RWPE2 (cell line): ENCODE measurements around the gene EVI2B.
A peak's percentile ranks its signal among the peaks of the same experiment; 100 is the strongest.

Experiments used
- ATAC-seq: fragments of 200-7000 bp; cut with Tn5 transposase; 3 replicates; pipeline ENCODE4 v1.9.1; 2021; ENCODE audit warnings: low read depth
- DNase-seq: peaks from one replicate; pipeline ENCODE4 v3.0.0-alpha.2; 2020; ENCODE audit warnings: low spot score
- H3K27ac ChIP-seq: fragments of 450-650 bp; 2 replicates; pipeline ENCODE4 v1.5.1; 2017; ENCODE audit warnings: mild to moderate bottlenecking; ENCODE audit not compliant: poor library complexity, severe bottlenecking
- H3K27me3 ChIP-seq: fragments of 250-450 bp; sonication (Bioruptor Pico); 2 replicates; pipeline ENCODE4 v1.5.1; 2021; ENCODE audit warnings: mild to moderate bottlenecking, moderate library complexity; ENCODE audit not compliant: insufficient read depth, poor library complexity, severe bottlenecking
- H3K36me3 ChIP-seq: fragments of 250-450 bp; sonication (Bioruptor Pico); 2 replicates; pipeline ENCODE4 v1.5.1; 2020; ENCODE audit warnings: low read depth, mild to moderate bottlenecking, moderate library complexity
- H3K4me1 ChIP-seq: fragments of 250-450 bp; sonication (Bioruptor Pico); 2 replicates; pipeline ENCODE4 v1.5.1; 2021; ENCODE audit warnings: mild to moderate bottlenecking, moderate library complexity; ENCODE audit not compliant: insufficient read depth, poor library complexity, severe bottlenecking
- H3K4me3 ChIP-seq: fragments of 250-450 bp; sonication (Bioruptor Pico); 2 replicates; pipeline ENCODE4 v1.5.1; 2021; ENCODE audit warnings: mild to moderate bottlenecking, moderate library complexity; ENCODE audit not compliant: severe bottlenecking
- H3K9me3 ChIP-seq: fragments of 250-450 bp; sonication (Bioruptor Pico); 2 replicates; pipeline ENCODE4 v1.5.1; 2021; ENCODE audit warnings: mild to moderate bottlenecking, moderate library complexity; ENCODE audit not compliant: severe bottlenecking
- TF ChIP-seq, protein P1 (sequence below): fragments of 450-650 bp; IDR thresholded peaks from one replicate; pipeline ENCODE4 v1.5.1; 2017; ENCODE audit warnings: mild to moderate bottlenecking, moderate library complexity; ENCODE audit not compliant: poor library complexity, severe bottlenecking

Gene EVI2B

DNA sequence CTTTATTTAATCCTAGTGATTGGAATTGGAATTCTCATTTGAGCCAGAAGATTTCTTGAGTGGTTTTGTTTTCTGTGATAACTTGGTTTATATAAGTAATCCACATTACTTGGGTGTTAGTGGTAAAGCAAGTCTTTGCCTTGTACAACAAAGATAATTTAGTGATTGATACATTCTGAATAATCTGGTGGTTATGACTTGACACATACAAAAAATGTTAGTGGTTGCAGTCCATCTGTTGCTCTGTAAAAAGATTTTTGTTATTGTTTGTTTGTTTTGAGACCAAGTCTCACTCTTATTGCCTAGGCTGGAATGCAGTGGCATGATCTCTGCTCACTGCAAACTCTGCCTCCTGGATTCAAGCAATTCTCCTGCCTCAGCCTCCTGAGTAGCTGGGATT, 30.0 kb downstream of the EVI2B start:
- TF ChIP-seq, protein P1, sequence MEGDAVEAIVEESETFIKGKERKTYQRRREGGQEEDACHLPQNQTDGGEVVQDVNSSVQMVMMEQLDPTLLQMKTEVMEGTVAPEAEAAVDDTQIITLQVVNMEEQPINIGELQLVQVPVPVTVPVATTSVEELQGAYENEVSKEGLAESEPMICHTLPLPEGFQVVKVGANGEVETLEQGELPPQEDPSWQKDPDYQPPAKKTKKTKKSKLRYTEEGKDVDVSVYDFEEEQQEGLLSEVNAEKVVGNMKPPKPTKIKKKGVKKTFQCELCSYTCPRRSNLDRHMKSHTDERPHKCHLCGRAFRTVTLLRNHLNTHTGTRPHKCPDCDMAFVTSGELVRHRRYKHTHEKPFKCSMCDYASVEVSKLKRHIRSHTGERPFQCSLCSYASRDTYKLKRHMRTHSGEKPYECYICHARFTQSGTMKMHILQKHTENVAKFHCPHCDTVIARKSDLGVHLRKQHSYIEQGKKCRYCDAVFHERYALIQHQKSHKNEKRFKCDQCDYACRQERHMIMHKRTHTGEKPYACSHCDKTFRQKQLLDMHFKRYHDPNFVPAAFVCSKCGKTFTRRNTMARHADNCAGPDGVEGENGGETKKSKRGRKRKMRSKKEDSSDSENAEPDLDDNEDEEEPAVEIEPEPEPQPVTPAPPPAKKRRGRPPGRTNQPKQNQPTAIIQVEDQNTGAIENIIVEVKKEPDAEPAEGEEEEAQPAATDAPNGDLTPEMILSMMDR = no peak
- no peak for DNase-seq
- H3K4me3 ChIP-seq = no peak overlapping the region
- H3K27ac ChIP-seq = no peak overlapping the region
- H3K36me3 ChIP-seq = peaks cover 15% of the 10 kb centered on the region; the same call in 1 of the 2 replicates
- no peak for ATAC-seq
- H3K9me3 ChIP-seq = no peaks in the 10 kb centered on the region
- H3K27me3 ChIP-seq = no peaks in the 10 kb centered on the region
- no peaks in the 10 kb centered on the region for H3K4me1 ChIP-seq

DNA sequence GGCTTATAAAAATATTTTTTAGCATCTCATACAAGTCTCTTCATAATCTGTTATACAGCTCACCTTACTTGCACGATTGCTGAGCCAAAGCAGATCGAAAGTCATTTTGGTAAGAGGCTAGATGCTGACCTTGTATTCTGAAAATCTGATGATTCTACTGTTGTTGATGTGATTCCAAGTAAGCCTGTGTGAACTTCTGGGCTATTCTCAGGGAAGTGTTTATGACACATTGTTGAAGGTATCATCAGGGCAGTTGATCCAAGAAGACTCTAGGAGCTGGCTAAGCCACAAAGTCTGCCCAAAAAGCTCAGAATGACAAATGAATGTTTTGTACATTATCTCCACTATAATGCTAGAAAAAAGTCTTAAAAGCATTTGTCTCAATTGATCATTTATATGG, 32.8 kb downstream of the EVI2B start:
- no peak for ATAC-seq
- Histone ChIP-seq H3K9me3 (no peaks in the 10 kb centered on the region), H3K4me3 (no peak overlapping the region), H3K27me3 (no peaks in the 10 kb centered on the region), H3K27ac (no peak overlapping the region), H3K4me1 (no peaks in the 10 kb centered on the region), H3K36me3 (peaks cover 35% of the 10 kb centered on the region)
- no peak for DNase-seq
- TF ChIP-seq, protein P1 = no peak

DNA sequence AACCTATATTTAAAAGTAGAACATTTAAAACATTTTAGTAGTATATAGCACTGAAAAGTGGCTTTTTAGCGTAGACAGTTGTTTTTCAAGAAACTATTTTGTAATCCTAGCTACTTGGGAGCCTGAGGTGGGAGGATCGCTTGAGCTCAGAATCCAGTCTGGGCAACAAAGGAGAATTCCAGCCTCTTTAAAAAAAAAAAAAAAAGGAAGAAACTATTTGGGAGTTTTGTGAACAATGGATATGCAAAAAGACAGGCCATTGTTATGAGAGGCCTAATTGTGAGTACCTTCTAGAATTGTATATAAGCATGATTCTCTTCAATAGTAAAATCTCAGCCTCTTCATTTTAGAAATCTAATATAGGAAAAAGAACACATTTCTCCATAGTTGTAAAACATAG, 34.5 kb downstream of the EVI2B start:
- no peak overlapping the region for H3K27ac ChIP-seq
- H3K9me3 ChIP-seq = no peaks in the 10 kb centered on the region
- H3K4me1 ChIP-seq = peaks cover 8% of the 10 kb centered on the region
- peaks cover 48% of the 10 kb centered on the region for H3K36me3 ChIP-seq
- ATAC-seq = no peak
- H3K27me3 ChIP-seq = no peaks in the 10 kb centered on the region
- TF ChIP-seq, protein P1 = no peak
- H3K4me3 ChIP-seq = no peak overlapping the region
- no peak for DNase-seq

DNA sequence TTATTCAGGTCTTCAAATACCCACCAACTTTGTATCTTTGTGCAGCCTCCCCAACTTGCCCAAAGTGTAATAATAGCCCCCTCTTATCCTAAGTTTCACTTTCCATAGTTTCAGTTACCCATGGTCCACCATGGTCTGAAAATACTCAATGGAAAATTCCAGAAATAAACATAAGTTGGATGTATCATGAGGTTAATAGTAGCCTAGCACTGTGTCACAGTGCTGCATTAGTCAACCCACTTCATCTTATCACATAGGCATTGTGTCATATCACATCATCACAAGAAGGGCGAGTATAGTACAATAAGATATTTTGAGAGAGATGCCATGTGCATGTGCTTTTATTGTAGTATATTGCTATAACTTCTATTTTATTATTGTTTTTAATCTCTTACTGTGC, 38.7 kb downstream of the EVI2B start:
- DNase-seq (no peak), ATAC-seq (no peak)
- peak overlapping the region; percentile 62 for H3K27ac ChIP-seq
- no peak overlapping the region for H3K4me3 ChIP-seq
- H3K9me3 ChIP-seq = no peaks in the 10 kb centered on the region
- H3K27me3 ChIP-seq = no peaks in the 10 kb centered on the region
- H3K4me1 ChIP-seq = peaks cover 20% of the 10 kb centered on the region
- TF ChIP-seq, protein P1 = no peak
- peaks cover 69% of the 10 kb centered on the region for H3K36me3 ChIP-seq

DNA sequence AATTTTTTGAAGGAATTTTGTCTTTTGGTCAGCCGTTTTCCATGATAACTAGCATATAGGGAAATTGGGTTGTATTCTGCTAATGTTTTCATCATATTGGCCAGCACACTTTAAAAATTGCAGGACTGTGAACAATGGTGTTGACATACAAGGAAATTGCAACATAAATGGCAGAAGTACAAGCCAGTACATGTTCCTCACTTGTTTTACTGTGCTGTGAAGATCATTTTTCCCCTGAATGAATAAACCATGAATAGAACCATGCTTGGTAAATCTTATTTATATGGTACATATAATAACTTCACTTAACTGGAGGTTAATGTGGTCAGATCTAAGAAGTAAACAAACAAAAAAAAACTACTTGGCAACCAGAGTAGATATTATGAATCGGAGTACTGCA, 39.6 kb downstream of the EVI2B start:
- Histone ChIP-seq H3K27ac (peak overlapping the region; percentile 62), H3K4me1 (peaks cover 27% of the 10 kb centered on the region), H3K36me3 (peaks cover 61% of the 10 kb centered on the region), H3K9me3 (no peaks in the 10 kb centered on the region), H3K27me3 (no peaks in the 10 kb centered on the region), H3K4me3 (no peak overlapping the region)
- peak; percentile 64 for ATAC-seq
- TF ChIP-seq, protein P1 = no peak
- DNase-seq = no peak
